Kidney (tissue), 14 donors: ENCODE data around the gene SYT17. TPM values are rescaled to one million over a fixed set of nuclear protein-coding genes. Genes with fewer than 3 reads are reported as not detected.

Experiments
- DNase-seq, 5 donors: peaks; one replicate each; pipeline ENCODE4 v3.0.0-alpha.2; 2013 to 2020
- FAIRE-seq: peaks from 2 replicates; lab custom pipeline; 2012; peaks lifted over from hg19 to GRCh38; lab: Jason Lieb, UNC
- H3K27ac ChIP-seq, 2 donors: one replicate each; pipeline ENCODE4 v1.7.0; 2013; ENCODE audit warnings: low read depth in 2 of 2, low read length in 2 of 2, inconsistent platforms in 1 of 2
- H3K27me3 ChIP-seq: one replicate; pipeline ENCODE4 v1.7.1; 2013; ENCODE audit warnings: low read length, inconsistent platforms; ENCODE audit not compliant: control insufficient read depth, insufficient read depth
- H3K36me3 ChIP-seq, 3 donors: one replicate each; pipeline versions ENCODE4 v1.7.0 to v1.7.1; 2013; ENCODE audit warnings: low read length in 3 of 3, control low read depth in 1 of 3, inconsistent platforms in 1 of 3; ENCODE audit not compliant: insufficient read depth in 3 of 3, control insufficient read depth in 2 of 3
- H3K4me1 ChIP-seq, 3 donors: one replicate each; pipeline versions ENCODE4 v1.7.0 to v1.7.1; 2013; ENCODE audit warnings: low read length in 3 of 3, inconsistent platforms in 1 of 3, low read depth in 1 of 3; ENCODE audit not compliant: control insufficient read depth in 2 of 3, insufficient read depth in 2 of 3
- H3K4me3 ChIP-seq, 3 donors: one replicate each; pipeline versions ENCODE4 v1.7.0 to v1.8.1; 2013; ENCODE audit warnings: low read length in 3 of 3, control low read depth in 1 of 3, inconsistent platforms in 1 of 3
- H3K9ac ChIP-seq, 3 donors: one replicate each; pipeline versions ENCODE4 v1.7.0 to v1.7.1; 2013; ENCODE audit warnings: low read length in 3 of 3, control low read depth in 1 of 3, inconsistent platforms in 1 of 3
- H3K9me3 ChIP-seq, 3 donors: one replicate each; pipeline versions ENCODE4 v1.7.0 to v1.7.1; 2013; ENCODE audit warnings: low read length in 3 of 3, control low read depth in 1 of 3, inconsistent platforms in 1 of 3; ENCODE audit not compliant: control insufficient read depth in 2 of 3, insufficient read depth in 1 of 3
- intact Hi-C: fragments of 100-400 bp; cut with DNase I; formaldehyde crosslinking; loops from one replicate; pipeline ENCODE4 v1.11.1; 2022
- polyA plus RNA-seq: library from polyadenylated mRNA; stranded (reverse); fragments of 350-450 nt; fragmentation: Illumina TruSeq; extraction: RNeasy Lipid Tissue Mini Kit (QIAGEN cat#74804); gene quantifications from one replicate; pipeline ENCODE4 v1.2.3, GENCODE V29; 2014; ENCODE audit warnings: low read depth, low replicate concordance; ENCODE audit not compliant: insufficient read depth
- total RNA-seq: library from RNA; stranded (reverse); fragmentation: NEBNext Ultra II Directional; extraction: Animal tissue kit (Norgen Biotek cat#: 25700); gene quantifications from one replicate; pipeline ENCODE4 v1.2.1, GENCODE V29; 2021
- TF ChIP-seq, protein P1 (sequence below): IDR thresholded peaks from 3 replicates; pipeline ENCODE4 v1.5.1; 2012; ENCODE audit warnings: mild to moderate bottlenecking, moderate library complexity, borderline replicate concordance; ENCODE audit not compliant: insufficient read depth; ENCODE audit errors: extremely low read depth
- donor health status: control.
- donor health status: control.
- donor health status: control.
- donor health status: control.
- donor health status: control.
- donor health status: DM: yes; HTN: yes; CAD: no.
- donor health status: Normal renal cell carcinoma (clear cell type).

The SYT17 gene
- total and polyA plus RNA-seq, 2 donors from 2014 or later: 5.8 to 8.8 TPM

DNA sequence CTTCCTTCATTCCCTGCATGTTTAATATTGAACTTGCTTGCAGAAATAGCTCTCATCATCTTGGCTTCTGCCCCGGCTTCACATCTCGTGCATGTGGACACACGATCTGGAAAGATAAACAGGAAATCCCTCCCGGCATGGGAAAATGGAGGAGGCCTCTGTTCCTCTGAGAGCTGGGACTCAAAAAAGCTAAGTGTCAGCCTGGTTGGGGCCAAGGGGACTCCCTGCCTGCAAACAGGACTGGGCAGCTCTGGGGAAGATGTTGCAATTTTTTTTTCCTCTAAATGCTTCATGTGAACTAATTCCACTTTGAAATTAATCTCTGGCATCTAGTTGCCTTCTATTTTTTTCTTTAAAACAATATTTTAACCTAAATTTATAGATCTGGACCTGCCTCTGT is 29.4 kb upstream of the SYT17 start:
- no peak for FAIRE-seq
- TF ChIP-seq, protein P1, sequence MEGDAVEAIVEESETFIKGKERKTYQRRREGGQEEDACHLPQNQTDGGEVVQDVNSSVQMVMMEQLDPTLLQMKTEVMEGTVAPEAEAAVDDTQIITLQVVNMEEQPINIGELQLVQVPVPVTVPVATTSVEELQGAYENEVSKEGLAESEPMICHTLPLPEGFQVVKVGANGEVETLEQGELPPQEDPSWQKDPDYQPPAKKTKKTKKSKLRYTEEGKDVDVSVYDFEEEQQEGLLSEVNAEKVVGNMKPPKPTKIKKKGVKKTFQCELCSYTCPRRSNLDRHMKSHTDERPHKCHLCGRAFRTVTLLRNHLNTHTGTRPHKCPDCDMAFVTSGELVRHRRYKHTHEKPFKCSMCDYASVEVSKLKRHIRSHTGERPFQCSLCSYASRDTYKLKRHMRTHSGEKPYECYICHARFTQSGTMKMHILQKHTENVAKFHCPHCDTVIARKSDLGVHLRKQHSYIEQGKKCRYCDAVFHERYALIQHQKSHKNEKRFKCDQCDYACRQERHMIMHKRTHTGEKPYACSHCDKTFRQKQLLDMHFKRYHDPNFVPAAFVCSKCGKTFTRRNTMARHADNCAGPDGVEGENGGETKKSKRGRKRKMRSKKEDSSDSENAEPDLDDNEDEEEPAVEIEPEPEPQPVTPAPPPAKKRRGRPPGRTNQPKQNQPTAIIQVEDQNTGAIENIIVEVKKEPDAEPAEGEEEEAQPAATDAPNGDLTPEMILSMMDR: no peak
- intact Hi-C loops: no loop called here

DNA sequence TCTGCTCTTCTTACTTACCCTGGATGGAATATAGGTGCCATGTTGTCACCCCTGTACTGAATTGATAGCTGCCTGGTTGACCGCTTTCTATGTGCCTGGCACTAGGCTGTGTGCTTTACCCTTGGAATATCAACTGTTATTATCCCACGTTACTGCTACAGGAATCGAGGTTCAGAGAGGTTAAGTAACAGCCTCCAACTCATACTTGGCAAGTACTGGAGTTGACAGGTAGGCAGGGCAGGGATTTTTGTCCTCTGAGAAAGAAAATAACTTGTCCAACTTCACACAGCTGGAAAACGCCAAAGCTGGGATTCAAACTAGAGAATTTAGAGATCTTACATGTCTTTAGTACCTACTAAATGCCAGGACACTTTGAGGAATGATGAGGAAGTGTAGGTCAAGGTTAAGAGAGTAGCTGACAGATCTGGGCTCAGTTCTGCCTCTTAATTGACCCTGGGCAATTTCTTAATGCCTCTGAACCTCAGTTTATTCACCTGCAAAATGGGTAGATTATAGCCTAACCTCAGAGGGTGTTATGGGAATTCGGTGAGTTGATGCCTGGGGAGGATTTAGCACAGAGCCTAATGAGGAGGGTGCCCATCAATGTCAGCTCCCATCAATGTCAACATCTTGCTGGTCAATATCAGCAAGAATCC is 28.5 kb upstream of the SYT17 start:
- DNase-seq (no peak), FAIRE-seq (no peak)
- Histone ChIP-seq H3K9ac (no peak overlapping the region), H3K4me3 (no peak overlapping the region), H3K4me1 (peaks cover 0 to 12% (median 0%) of the 10 kb centered on the region in 3 donors), H3K27me3 (no peaks in the 10 kb centered on the region), H3K9me3 (no peaks in the 10 kb centered on the region), H3K36me3 (no peaks in the 10 kb centered on the region), H3K27ac (no peak overlapping the region)
- intact Hi-C loops: no loop called here
- TF ChIP-seq, protein P1: no peak

More for the DNA sequence above, 29.4 kb upstream of the SYT17 start:
- H3K9me3 ChIP-seq: no peaks in the 10 kb centered on the region
- H3K36me3 ChIP-seq: no peaks in the 10 kb centered on the region
- peak in 4 of 5 donors; percentile 66 to 92 (median 77) for DNase-seq
- H3K27me3 ChIP-seq: no peaks in the 10 kb centered on the region
- H3K4me1 ChIP-seq: peaks cover 0 to 12% (median 0%) of the 10 kb centered on the region in 3 donors
- no peak overlapping the region for H3K9ac ChIP-seq
- no peak overlapping the region for H3K4me3 ChIP-seq
- H3K27ac ChIP-seq: no peak overlapping the region

DNA sequence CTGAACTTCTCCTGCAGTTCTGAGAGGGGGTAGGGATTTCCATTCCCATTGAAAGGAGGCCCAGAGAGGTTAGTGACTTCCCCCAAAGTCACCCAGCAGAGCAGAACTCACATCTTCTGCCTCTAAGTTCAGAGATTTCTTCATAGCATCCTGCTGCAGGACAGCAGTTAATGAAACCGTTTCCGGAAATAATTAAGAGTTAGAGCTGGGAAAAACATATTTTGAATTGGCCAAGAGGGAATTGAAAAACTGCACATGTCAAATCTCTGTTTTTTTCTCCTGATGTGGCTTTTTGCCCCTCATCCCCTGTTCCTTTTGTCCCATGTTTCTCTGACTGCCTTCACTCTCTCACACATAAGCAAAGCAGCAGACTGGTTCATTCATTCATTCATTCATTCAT is 27.6 kb upstream of the SYT17 start:
- no peak overlapping the region for H3K9ac ChIP-seq
- FAIRE-seq (no peak), DNase-seq (no peak)
- no peak overlapping the region for H3K27ac ChIP-seq
- H3K4me1 ChIP-seq: peaks cover 0 to 12% (median 0%) of the 10 kb centered on the region in 3 donors
- TF ChIP-seq, protein P1: no peak
- no peaks in the 10 kb centered on the region for H3K9me3 ChIP-seq
- no peaks in the 10 kb centered on the region for H3K36me3 ChIP-seq
- H3K4me3 ChIP-seq: no peak overlapping the region
- no peaks in the 10 kb centered on the region for H3K27me3 ChIP-seq
- intact Hi-C loops: no loop called here
